Adipose tissue (tissue), 3 donors: ENCODE data around the gene ZNF611. TPM values are rescaled to one million over a fixed set of nuclear protein-coding genes. Genes with fewer than 3 reads are reported as not detected.
"Not testable (repeated sequence)": the region's sequence is repeated elsewhere in the genome, so short reads cannot be mapped to it uniquely, and the experiment has no call there.

Experiments used
- H3K27ac ChIP-seq: one replicate; pipeline ENCODE4 v1.5.1; 2013; ENCODE audit warnings: low read depth, low read length
- WGBS, 3 donors: extraction: QIAGEN DNeasy Blood & Tissue Kit; methylation state at CpG; one replicate each; pipeline ENCODE4 v1.1.7; 2013; 5-methylcytosine and 5-hydroxymethylcytosine counted together
- polyA plus RNA-seq, 3 donors: library from polyadenylated mRNA; stranded (reverse); fragments of 200-250 nt; gene quantifications; one replicate each; pipeline ENCODE4 v1.2.3, GENCODE V29; 2013
- donor health status: healthy with polysubstance abuse.
- donor health status: Bipolar disorder and iron deficiency.
- donor health status: healthy.

ZNF611 gene
- polyA plus RNA-seq, 3 donors: 1.7 to 5.6 (median 2.7) TPM

DNA sequence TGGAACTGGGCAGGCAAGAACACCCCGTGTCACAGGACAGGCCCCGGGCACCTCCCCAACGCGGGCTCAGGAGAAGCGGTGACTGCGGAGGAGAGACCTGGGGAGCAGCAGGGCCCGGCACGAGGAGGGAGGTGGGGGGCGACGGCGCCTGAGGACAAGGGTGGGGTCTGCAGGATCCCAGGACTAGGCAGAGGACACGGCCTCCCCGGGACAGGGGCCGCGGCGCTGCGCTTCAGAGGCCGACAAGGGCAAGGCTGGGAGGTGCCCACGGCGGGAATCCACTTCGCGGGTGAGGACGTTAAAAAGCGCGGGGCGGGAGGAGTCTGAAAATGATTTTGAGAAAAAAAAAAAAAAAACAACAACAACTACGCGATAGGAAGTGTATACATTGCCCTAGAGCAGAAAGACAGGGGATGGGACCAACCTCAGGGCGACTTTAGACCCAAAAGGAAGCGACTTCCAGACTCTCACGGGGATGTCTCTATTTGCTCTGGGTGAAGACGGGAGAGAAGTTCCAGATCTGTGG, 44.9 kb downstream of the ZNF611 start:
- H3K27ac ChIP-seq: no peak overlapping the region
- WGBS, 3 donors: 0 to 1% (median 0%) methylated on average over 32 of the region's 32 CpGs

DNA sequence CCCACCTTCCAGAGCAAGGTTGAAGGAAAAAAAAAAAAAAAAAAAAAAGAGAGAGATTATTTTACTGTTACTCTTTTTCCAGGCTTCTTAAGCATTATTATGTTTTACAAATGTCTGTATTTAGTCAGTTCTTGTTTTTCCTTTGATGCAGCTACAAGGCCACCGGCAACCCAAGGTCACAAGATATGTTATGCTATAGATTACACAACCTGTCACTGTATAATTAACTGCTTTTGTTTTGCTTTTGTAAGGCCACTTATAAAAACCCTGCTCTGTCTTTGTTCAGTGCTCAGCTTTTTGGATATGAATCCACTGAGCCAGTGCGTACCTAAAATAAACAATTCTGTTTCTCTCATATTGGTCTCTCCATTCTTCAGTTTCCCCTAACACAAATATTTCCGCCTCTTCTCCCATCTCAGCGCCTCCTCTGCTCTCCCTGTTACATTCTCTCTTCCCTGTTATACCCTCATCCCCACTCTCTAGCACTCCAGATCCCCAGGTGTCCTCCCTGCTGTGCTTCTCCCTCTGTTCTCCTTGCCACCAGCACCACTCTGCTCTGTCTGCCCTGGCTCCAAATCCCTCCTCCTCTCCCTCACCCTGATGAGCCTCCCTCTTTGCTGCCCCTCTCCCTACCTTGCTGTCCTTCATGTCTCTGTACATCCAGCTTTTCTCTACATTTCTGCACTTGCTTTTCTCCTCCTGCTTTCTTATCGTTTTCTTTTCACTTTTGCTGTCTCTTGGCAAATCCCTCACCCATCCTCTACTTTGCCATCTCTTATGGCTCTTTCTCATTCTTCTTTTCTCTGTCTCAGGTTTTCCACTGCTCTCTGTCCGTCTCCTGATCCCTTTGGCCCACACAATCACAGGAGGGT, 45.7 kb downstream of the ZNF611 start:
- WGBS, 3 donors: 13 to 34% (median 22%) methylated on average over 6 of the region's 6 CpGs
- not testable (repeated sequence) for H3K27ac ChIP-seq

DNA sequence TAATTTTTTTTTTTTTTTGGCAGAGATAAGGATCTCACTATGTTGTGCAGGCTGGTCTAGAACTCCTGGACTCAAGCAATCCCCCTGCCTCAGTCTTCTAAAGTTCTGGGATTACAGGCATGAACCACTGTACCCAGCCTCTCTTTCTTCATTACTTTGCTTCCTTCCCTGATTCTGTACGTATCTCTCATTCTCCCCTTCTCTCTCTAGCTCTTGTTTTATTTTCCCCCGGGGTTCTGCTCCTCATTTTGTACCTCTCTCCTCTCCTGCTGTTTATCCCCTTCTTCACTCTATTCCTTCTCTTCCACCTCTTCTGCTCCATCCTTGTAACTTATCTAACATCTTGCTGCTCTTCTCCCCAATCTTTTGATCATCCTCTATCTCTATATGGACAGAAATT, 46.5 kb downstream of the ZNF611 start:
- WGBS, 3 donors: 81 to 95% (median 88%) methylated on average over 2 of the region's 2 CpGs
- H3K27ac ChIP-seq: no peak overlapping the region

DNA sequence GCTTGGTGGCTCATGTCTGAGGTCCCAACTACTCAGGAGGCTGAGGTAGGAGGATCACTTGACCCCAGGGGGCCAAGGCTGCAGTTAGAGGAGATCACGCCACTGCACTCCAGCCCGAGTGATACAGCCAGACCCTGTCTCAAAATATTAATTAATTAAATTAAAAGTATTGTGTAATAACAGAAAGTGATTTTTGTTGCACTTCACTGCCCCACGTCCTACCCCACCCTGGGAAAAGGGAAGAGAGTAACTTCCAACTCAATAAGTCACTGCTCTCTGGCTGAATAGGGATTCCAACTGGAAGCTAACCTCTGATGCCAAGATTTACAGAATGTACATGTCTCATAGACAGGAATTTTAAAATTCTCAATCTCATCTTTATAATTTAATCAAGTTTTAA, 47.2 kb downstream of the ZNF611 start:
- no peak overlapping the region for H3K27ac ChIP-seq
- 79 to 93% (median 86%) methylated on average over 3 of the region's 3 CpGs for WGBS, 3 donors

DNA sequence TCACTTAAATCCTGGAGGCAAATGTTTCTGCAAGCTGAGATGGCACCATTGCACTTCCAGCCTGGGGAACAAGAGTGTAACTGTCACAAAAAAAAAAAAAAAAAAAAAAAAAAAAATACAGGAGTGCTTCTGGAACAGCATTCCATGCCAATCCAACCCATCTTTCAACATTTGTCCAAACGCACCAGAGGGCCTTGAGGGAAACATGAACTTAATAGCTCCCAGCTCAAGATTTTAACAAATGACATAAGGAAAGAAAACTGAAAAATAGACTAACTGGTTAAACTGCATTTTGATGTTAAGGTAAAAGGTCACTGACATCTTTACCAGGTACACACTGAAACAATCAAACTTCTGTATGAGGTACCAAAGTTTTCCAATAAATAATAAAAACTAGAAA, 49.0 kb downstream of the ZNF611 start:
- H3K27ac ChIP-seq: no peak overlapping the region
- WGBS, 3 donors: 59 to 69% (median 64%) methylated on average over 1 of the region's 1 CpG

DNA sequence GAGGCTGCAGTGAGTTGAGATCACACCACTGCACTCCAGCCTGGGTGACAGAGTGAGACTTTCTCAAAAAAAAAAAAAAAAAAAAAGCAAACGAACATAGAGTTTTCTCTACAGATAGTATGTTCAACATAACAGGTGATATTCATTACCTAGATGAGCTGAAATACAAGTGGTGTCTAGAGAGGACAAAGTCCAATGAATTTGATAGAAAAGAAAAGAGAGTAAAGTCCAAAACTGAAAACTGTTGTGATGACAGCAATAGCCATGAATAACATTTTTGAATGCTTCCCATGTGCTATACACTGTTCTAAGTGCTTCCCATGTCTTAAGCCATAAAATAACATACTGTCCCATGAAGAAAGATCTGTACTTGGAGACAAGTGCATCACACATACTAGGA, 53.6 kb downstream of the ZNF611 start:
- WGBS, 3 donors: 33 to 94% (median 55%) methylated on average over 1 of the region's 1 CpG
- not testable (repeated sequence) for H3K27ac ChIP-seq

DNA sequence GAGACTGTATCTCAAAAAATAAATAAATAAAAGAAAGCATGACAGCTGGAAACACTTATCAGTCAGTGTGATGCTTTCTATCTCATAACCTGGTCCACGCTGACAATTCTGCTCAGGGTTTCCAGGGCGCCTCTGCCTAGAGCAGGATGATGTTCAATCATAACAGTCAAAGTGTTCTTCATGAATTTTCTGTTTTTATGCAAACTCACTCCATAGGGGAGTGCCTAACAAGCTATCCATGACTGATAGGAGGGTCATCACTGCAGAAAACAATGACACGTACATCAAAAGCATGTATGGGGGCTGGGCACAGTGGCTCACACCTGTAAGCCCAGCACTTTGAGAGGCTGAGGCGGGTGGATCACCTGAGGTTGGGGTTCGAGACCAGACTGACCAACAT, 55.2 kb downstream of the ZNF611 start:
- WGBS, 3 donors: 92 to 98% (median 96%) methylated on average over 5 of the region's 5 CpGs
- H3K27ac ChIP-seq: no peak overlapping the region

DNA sequence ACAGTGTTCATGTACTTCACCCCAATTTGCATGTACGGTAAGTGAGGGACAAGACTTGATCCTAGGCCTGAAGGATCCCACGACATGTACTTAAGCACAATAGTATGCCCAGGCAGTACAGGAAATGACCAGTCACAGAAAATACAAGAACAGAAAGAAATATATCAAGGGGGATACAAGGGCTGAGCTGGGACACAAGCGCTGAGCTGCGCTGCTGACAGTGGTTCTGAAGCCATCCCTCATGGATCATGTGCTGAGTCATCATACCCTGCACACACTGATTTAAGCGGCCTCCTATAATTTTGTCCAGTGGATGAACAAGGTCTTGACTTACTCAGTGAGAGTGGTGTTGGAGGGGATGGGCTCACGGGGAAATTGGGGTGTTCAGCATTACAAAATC, 59.6 kb downstream of the ZNF611 start:
- WGBS, 3 donors: 84 to 97% (median 89%) methylated on average over 6 of the region's 6 CpGs
- H3K27ac ChIP-seq: not testable (repeated sequence)

DNA sequence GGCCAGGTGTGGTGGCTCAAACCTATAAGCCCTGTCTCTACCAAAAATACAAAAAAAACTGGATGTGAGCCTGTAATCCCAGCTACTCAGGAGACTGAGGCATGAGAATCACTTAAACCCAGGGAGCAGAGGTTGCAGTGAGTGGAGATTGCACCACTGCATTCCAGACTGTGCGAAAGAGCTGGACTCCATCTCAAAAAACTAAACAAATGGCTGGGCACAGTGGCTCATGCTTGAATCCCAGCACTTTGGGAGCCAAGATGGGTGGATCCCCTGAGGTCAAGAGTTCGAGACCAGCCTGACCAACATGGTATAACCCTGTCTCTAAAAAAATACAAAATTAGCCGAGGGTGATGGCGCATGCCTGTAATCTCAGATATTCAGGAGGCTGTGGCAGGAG, 61.8 kb downstream of the ZNF611 start:
- WGBS, 3 donors: 92 to 96% (median 94%) methylated on average over 4 of the region's 4 CpGs

DNA sequence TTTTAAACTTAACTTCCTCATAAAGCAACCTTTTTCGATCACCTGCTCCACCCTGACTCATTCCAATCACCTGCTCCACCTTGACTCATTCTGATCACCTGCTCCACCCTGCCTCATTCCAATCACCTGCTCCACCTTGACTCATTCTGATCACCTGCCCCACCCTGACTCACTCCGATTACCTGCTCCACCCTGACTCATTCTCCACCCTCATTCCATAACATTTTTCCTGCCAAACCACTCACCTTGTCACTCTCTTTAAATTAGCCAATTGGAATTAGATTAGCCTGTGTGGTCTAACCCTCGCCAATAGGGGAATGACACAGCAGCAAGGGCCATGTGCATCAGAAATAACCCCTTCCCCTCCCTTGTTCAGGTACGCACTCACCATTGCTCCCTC, 64.8 kb downstream of the ZNF611 start:
- H3K27ac ChIP-seq: no peak overlapping the region

More for the DNA sequence above, 61.8 kb downstream of the ZNF611 start:
- H3K27ac ChIP-seq: no peak overlapping the region

DNA sequence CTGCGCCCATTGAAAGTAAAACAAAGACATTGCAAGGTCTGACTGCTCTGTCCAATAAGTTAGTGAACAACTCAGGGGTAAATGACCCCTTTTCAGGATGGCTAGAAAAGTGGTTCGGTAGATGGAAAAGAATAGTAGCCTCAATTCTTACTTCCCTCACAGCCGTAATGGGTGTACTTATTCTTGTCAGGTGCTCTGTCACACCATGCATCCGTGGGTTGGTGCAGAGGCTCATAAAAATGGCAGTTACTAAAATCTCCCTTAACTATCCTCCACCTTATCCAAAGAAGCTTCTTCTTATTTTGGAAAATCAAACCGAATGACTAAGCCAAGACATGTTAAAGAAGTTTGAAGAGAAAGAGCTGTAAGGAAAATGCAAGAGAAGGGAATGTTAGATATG, 65.3 kb downstream of the ZNF611 start:
- no peak overlapping the region for H3K27ac ChIP-seq
- 93 to 95% (median 94%) methylated on average over 5 of the region's 5 CpGs for WGBS, 3 donors

More for the DNA sequence above, 64.8 kb downstream of the ZNF611 start:
- WGBS, 3 donors: 86 to 95% (median 91%) methylated on average over 4 of the region's 4 CpGs

DNA sequence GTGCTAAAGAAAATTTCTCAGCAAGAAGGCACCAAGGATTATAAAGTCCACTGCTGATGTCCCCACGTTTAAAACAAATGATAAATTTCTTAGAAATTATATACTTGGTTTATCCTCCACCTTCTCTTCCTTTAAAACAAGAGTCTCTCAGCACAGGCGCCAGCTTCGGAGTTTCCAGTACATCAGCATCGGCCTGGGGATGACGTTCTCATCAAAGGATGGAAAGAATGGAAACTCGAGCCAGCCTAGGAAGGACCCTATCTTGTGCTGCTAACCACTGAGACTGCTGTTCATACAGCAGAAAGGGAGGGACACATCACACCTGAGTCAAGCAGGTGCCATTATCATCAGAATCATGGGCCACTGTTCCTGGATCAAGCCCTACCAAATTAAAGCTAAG, 66.9 kb downstream of the ZNF611 start:
- H3K27ac ChIP-seq: no peak overlapping the region
- 79 to 88% (median 86%) methylated on average over 6 of the region's 6 CpGs for WGBS, 3 donors

DNA sequence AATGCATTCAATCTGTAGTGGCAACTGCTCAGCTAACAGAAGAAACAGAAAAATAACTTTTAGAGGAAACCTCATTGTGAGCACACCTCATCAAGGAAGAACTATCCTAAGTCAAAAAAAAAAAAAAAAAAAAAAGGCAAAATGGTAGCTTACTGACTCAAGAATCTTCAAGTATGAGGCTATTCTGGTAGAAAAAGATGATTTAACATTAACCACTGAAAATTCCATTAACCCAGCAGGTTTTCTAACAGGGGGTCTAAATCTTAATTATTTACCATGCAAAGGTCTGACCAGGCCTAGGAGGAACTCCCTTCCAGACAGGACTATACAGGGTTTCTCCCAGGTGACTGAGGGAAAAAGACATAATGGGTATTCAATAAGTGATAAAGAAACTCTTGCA, 68.3 kb downstream of the ZNF611 start:
- H3K27ac ChIP-seq: no peak overlapping the region

DNA sequence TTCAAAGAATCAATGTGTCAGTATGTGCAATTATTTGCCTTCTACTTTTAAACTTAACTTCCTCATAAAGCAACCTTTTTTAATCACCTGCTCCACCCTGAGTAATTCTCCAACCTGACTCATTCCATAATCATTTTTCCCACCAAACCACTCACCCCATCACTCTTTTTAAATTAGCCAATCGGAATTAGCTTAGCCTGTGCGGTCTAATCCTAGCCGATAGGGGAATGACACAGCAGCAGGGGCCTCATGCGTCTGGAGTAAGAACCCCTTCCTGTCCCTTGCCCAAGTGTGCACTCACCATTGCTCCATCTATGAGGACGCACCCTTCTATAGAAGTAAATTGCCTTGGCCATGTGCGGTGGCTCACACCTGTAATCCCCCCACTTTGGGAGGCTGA, 69.3 kb downstream of the ZNF611 start:
- WGBS, 3 donors: 91 to 95% (median 94%) methylated on average over 6 of the region's 6 CpGs
- H3K27ac ChIP-seq: no peak overlapping the region

DNA sequence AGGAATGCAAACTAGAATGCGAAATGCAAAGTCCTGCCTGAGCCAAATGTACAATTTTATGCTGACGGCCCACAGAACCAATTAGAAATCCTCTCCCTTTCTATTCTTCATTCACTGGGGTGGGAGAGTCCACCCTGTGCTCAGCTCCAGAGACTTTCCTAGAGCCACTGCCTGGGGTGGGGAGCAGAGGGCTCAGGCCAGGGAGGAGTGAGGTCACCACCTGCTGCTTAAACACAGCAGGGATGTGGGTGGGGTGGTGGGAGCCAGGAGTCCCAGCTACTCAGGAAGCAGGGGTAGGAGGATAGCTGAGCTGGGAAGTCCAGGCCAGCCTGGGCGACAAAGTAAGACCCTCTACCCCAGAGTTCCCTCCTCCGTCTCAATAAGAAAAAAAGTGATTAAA, 69.8 kb downstream of the ZNF611 start:
- no peak overlapping the region for H3K27ac ChIP-seq
- WGBS, 3 donors: 92 to 95% (median 93%) methylated on average over 4 of the region's 4 CpGs

DNA sequence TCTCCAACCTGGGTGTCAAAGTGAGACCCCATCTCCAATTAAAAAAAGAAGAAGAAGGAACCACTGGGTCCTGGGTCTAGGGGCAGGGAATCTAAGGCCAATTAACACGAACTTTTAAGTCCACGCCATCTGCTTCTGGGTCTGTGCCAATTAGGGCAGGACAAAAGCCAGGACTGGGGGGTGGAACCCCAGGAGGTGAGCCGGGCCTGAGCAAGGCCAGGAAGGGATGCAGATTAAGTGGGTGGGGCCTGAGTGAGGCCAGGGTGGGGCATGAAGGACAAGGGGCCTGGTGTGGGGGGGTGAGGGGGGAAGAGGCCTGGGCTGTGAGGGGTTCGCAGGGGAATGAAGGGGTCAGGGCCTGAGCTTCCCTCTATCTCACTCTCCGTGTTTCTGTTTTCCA, 70.4 kb downstream of the ZNF611 start:
- no peak overlapping the region for H3K27ac ChIP-seq
- WGBS, 3 donors: 76 to 79% (median 79%) methylated on average over 5 of the region's 5 CpGs

DNA sequence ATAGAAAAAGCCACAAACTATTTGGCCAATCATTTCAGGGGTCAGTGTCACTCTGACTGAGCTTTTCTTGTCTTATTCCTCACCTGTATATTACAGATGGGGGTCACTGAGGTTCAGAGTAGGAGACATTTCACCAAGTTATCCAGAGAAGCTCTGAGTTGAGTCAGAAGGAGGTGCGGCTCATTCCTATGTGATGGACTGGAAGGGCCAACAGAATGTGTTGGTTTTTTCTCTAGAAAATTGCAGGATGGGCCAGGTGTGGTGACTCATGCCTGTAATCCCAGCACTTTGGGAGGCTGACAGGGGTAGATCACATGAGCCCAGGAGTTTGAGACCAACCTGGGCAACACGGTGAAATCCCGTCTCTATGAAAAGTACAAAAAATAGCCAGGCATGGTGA, 72.2 kb downstream of the ZNF611 start:
- 84 to 96% (median 95%) methylated on average over 3 of the region's 3 CpGs for WGBS, 3 donors
- H3K27ac ChIP-seq: no peak overlapping the region

DNA sequence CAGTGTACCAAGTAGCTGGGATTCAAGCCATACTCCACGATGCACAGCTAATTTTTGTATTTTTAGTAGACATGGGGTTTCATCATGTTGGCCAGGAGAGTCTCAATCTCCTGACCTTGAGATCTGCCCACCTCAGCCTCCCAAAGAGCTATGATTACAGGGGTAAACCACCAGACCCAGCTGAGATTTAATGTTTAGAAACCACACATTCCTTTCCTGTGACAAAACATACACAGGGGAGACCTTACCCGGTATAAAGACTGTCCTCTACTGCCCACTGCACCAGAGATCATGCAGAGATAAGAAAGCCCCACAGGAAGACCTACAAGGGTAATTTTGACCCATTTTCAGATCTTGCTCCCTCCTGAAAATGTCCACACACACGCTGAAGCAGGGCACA, 73.9 kb downstream of the ZNF611 start:
- 62 to 87% (median 81%) methylated on average over 3 of the region's 3 CpGs for WGBS, 3 donors
- no peak overlapping the region for H3K27ac ChIP-seq

DNA sequence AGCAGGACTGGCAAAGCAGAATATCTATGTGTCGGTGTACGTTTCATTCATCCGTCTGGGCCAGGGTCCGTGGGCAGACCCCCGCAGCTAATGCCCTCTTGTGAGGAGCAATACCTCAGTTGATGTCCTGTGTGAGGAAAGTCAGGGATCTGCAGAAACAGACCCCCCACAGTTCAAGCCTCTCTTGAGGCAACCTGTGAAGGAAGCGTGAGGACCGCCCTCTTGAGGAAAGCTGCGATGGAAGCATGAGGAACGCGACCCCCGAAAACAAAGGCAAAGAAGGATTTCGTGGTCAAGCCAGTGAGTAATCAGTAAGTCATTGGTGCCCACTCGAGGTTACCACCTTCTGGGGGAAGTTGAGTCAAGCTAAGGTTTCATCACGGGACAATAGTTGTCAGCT, 75.8 kb downstream of the ZNF611 start:
- H3K27ac ChIP-seq: no peak overlapping the region
- 72 to 85% (median 78%) methylated on average over 14 of the region's 14 CpGs for WGBS, 3 donors

DNA sequence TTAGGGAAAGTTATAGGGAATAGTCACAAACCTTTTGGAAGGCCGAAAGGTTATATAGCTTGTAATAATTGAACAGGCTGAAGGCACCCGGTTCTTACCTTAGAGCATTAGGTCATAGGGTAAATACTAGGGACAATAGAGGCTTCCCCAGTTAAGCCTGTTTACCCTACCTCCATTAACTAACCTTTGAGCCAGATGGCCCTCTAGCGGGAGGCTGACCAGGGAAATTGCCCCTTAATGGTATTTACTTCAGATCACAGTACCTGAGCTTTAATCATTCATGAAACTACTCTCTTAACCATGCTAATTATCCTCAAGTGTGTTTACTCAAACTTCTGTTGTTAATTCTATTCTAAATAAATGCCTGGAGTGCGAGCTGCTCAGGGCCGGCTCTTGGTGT, 76.2 kb downstream of the ZNF611 start:
- 72 to 92% (median 78%) methylated on average over 5 of the region's 5 CpGs for WGBS, 3 donors
- H3K27ac ChIP-seq: no peak overlapping the region
